HEK293T (cell line): ENCODE measurements around the gene SAP30L.

Source experiments
- ARNT ChIP-seq: fragments of 450-650 bp; IDR thresholded peaks from 2 replicates; pipeline ENCODE4 v1.6.1; 2017; ENCODE audit warnings: mild to moderate bottlenecking
- BHLHE40 ChIP-seq: fragments of 450-650 bp; IDR thresholded peaks from 2 replicates; pipeline ENCODE4 v1.6.1; 2016; ENCODE audit warnings: mild to moderate bottlenecking, moderate library complexity, borderline replicate concordance
- ELF4 ChIP-seq: fragments of 450-650 bp; IDR thresholded peaks from 2 replicates; pipeline ENCODE4 v1.6.1; 2017; ENCODE audit warnings: antibody characterized with exemption
- FOXA1 ChIP-seq: fragments of 450-650 bp; IDR thresholded peaks from 2 replicates; pipeline ENCODE4 v1.6.1; 2016; ENCODE audit warnings: mild to moderate bottlenecking
- FOXM1 ChIP-seq: fragments of 450-650 bp; IDR thresholded peaks from 2 replicates; pipeline ENCODE4 v1.6.1; 2017; ENCODE audit warnings: mild to moderate bottlenecking, borderline replicate concordance
- L3MBTL2 ChIP-seq: fragments of 450-650 bp; conservative IDR thresholded peaks from 2 replicates; pipeline ENCODE4 v1.6.1; 2016; ENCODE audit warnings: mild to moderate bottlenecking
- LEF1 ChIP-seq: fragments of 450-650 bp; IDR thresholded peaks from 2 replicates; pipeline ENCODE4 v1.6.1; 2017; ENCODE audit warnings: mild to moderate bottlenecking, borderline replicate concordance
- NFRKB ChIP-seq: fragments of 450-650 bp; IDR thresholded peaks from 2 replicates; pipeline ENCODE4 v1.6.1; 2016; ENCODE audit warnings: mild to moderate bottlenecking, moderate library complexity
- SP1 ChIP-seq: fragments of 450-650 bp; IDR thresholded peaks from 2 replicates; pipeline ENCODE4 v1.6.1; 2017
- SUZ12 ChIP-seq: fragments of 450-650 bp; IDR thresholded peaks from 2 replicates; pipeline ENCODE4 v1.6.1; 2016; ENCODE audit warnings: mild to moderate bottlenecking
- TARDBP ChIP-seq: fragments of 450-650 bp; IDR thresholded peaks from 2 replicates; pipeline ENCODE4 v1.6.1; 2016
- ZNF384 ChIP-seq: fragments of 450-650 bp; IDR thresholded peaks from 2 replicates; pipeline ENCODE4 v1.6.1; 2016
- TF ChIP-seq, protein P1 (sequence below): fragments of 450-650 bp; IDR thresholded peaks from 2 replicates; pipeline ENCODE4 v1.6.1; 2016

DNA sequence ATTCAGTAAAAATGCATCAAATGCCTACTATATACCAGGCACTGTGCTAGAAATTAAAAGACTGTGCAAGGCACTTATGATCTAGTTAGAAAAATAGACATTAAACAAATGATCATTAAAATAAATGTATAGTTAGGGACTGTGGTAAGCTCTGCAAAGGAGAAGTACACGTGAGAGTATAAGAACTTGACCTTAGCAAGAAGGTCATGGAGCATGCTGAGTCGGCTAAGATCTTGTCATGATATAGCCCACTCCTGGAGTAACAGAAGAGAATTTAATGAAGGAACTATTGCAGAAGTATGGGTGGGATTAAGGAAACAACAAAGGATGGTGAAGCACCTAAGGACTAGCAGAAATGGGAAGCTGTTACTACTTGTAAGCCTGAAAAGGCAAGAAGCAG is 23.5 kb upstream of the SAP30L start:
- no peak for TF ChIP-seq ELF4
- no peak for TF ChIP-seq ARNT
- no peak for TF ChIP-seq BHLHE40
- TF ChIP-seq LEF1 = no peak
- no peak for TF ChIP-seq NFRKB
- TF ChIP-seq, protein P1, sequence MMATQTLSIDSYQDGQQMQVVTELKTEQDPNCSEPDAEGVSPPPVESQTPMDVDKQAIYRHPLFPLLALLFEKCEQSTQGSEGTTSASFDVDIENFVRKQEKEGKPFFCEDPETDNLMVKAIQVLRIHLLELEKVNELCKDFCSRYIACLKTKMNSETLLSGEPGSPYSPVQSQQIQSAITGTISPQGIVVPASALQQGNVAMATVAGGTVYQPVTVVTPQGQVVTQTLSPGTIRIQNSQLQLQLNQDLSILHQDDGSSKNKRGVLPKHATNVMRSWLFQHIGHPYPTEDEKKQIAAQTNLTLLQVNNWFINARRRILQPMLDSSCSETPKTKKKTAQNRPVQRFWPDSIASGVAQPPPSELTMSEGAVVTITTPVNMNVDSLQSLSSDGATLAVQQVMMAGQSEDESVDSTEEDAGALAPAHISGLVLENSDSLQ = no peak
- no peak for TF ChIP-seq ZNF384
- TF ChIP-seq SP1 = no peak
- no peak for TF ChIP-seq L3MBTL2
- no peak for TF ChIP-seq FOXA1
- no peak for TF ChIP-seq FOXM1
- TF ChIP-seq TARDBP = no peak
- TF ChIP-seq SUZ12 = no peak
